ENCODE results near the gene MRPL24. TPM values are rescaled to one million over a fixed set of nuclear protein-coding genes. Genes with fewer than 3 reads are reported as not detected.

MRPL24 gene
- total RNA-seq, 4 donors from 2014 or later = 22.9 to 55.6 (median 35.9) TPM

DNA sequence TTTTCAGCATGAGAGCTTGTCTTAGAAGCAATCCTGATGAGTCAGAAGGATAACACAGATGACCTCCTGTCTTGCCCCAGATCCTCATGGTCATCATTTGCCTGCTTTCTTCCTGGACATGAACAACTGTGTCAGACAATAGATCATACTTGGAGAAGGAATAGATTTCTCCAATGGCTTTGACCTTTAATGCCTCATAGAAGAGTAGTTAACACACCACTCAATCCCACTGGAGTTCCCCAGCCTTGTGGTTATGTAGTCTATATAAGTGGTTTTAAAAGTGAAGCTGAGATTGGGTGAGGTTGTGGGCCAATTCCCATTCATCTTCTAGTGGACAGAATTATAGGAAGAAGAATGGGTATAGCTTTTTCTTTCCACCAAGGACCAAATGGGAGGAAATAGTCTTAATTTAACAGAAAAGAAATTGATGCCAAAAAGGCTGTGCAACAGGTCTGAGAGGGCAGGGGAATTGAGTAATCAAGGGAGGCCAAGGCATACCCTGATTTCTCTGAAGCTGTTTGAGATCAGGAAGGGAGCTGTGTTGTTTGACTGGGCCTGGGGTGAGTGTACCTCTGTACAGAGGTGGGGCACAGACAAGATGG, 40.8 kb upstream of the MRPL24 start:
- Histone ChIP-seq H3K9me3 (no peaks in the 10 kb centered on the region), H3K4me3 (replicated peaks in 1 of 3) (no peak overlapping the region), H3K27ac (no peak overlapping the region), H3K36me3 (peaks cover 7% of the 10 kb centered on the region in 2 donors), H3K27me3 (no peaks in the 10 kb centered on the region), H3K4me1 (peaks cover 6 to 7% of the 10 kb centered on the region in 2 donors)
- no peak for DNase-seq
- intact Hi-C loops (cut with DNase I) = no loop called here
- TF ChIP-seq, protein P1, sequence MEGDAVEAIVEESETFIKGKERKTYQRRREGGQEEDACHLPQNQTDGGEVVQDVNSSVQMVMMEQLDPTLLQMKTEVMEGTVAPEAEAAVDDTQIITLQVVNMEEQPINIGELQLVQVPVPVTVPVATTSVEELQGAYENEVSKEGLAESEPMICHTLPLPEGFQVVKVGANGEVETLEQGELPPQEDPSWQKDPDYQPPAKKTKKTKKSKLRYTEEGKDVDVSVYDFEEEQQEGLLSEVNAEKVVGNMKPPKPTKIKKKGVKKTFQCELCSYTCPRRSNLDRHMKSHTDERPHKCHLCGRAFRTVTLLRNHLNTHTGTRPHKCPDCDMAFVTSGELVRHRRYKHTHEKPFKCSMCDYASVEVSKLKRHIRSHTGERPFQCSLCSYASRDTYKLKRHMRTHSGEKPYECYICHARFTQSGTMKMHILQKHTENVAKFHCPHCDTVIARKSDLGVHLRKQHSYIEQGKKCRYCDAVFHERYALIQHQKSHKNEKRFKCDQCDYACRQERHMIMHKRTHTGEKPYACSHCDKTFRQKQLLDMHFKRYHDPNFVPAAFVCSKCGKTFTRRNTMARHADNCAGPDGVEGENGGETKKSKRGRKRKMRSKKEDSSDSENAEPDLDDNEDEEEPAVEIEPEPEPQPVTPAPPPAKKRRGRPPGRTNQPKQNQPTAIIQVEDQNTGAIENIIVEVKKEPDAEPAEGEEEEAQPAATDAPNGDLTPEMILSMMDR (IDR thresholded peaks at IDR 0.05) = no peak
- no peak for TF ChIP-seq POLR2A (IDR thresholded peaks at IDR 0.05)

DNA sequence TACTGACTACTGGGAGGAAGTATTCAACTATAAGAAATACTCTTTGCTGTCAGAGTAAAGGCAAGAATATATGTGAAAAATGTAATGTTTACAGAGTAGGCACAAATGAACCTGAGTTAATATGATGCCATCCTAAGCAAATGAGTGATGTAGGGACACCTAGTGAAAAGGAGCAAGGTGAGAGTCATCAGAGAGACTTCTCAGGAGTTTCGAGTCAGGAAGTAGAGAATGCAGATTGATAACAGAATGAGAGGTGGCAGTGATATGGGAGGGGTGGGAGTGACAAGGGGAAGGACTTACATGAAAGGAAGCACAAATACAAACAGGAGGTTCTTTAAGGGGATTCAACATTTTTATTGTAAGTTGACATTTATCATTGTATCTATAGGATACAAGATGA, 36.7 kb upstream of the MRPL24 start:
- TF ChIP-seq, protein P1 (IDR thresholded peaks at IDR 0.05) = no peak
- TF ChIP-seq POLR2A (IDR thresholded peaks at IDR 0.05) = no peak
- Histone ChIP-seq H3K4me1 (peaks cover 15 to 21% of the 10 kb centered on the region in 2 donors), H3K36me3 (no peaks in the 10 kb centered on the region), H3K27ac (no peak overlapping the region), H3K27me3 (no peaks in the 10 kb centered on the region), H3K4me3 (replicated peaks in 1 of 3) (no peak overlapping the region), H3K9me3 (no peaks in the 10 kb centered on the region)
- intact Hi-C loops (cut with DNase I) = no loop called here
- WGBS, 2 donors = 68 to 78% methylated on average over 1 of the region's 1 CpG
- DNase-seq = no peak

DNA sequence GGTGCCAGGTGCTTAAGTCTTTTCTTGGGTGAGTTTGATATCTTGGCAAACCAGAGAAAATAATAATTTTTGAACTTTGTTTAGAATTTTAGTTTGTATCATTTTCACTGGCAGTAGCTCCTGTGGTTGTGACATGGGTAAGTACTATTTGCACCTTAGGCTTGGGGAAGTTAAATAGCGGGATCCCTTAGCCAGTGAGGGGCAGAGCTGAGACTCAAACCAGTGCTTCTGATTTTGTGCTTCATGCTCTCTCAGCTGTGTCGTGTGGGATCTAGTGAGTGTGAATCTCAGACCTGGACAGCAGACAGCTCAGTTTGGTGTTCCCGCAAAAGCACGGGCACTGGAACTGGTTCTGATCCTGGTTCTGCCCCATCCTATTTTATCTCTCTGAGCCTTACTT, 36.1 kb upstream of the MRPL24 start:
- Histone ChIP-seq H3K4me1 (peaks cover 19 to 27% of the 10 kb centered on the region in 2 donors), H3K9me3 (no peaks in the 10 kb centered on the region), H3K27ac (no peak overlapping the region), H3K36me3 (no peaks in the 10 kb centered on the region), H3K27me3 (no peaks in the 10 kb centered on the region), H3K4me3 (replicated peaks in 1 of 3) (no peak overlapping the region)
- peak in 1 of 2 donors; percentile 5 for DNase-seq
- intact Hi-C loops (cut with DNase I) = no loop called here
- TF ChIP-seq POLR2A (IDR thresholded peaks at IDR 0.05) = no peak
- TF ChIP-seq, protein P1 (IDR thresholded peaks at IDR 0.05) = no peak
- WGBS, 2 donors = 58 to 59% methylated on average over 4 of the region's 4 CpGs

DNA sequence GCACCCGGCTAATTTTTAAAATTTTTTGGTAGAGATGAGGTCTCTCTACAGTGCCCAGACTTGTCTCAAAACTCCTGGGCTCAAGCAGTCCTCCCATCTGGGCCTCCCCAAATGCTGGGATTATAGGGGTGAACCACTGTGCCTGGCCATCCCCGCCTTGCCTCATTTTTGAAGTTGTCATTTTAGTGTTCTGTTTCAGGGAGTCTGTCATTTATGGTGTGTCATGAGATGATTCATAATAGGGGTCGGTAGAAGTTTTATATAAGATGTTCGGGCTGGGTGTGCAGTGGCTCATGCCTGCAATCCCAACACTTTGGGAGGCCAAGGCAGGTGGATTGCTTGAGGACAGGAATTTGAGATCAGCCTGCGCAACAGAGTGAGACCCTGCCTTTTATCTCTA, 34.9 kb upstream of the MRPL24 start:
- 89 to 93% methylated on average over 5 of the region's 5 CpGs for WGBS, 2 donors
- DNase-seq = no peak
- intact Hi-C loops (cut with DNase I) = no loop called here
- no peak overlapping the region for H3K4me3 ChIP-seq (replicated peaks in 1 of 3)
- H3K27ac ChIP-seq = no peak overlapping the region
- H3K4me1 ChIP-seq = peaks cover 14 to 27% of the 10 kb centered on the region in 2 donors
- H3K9me3 ChIP-seq = no peaks in the 10 kb centered on the region
- H3K36me3 ChIP-seq = no peaks in the 10 kb centered on the region
- TF ChIP-seq, protein P1 (IDR thresholded peaks at IDR 0.05) = no peak
- TF ChIP-seq POLR2A (IDR thresholded peaks at IDR 0.05) = no peak
- H3K27me3 ChIP-seq = no peaks in the 10 kb centered on the region

DNA sequence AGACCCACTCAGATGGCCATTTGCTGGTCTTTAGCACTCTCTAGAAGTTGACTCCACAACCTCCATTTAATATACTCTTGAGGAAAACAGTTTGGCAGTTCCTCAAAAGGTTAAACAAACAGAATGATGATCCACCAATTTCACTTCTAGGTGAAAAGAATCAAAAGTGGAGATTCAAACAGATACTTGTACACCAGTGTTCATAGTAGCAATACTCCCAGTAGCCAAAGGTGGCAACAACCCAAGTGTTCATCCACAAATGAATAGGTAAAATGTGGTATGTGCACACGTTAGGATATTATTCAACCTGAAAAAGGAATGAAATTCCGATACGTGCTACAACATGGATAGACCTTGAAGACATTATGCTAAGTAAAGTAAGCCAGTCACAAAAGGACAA, 32.7 kb upstream of the MRPL24 start:
- no peak for TF ChIP-seq POLR2A (IDR thresholded peaks at IDR 0.05)
- TF ChIP-seq, protein P1 (IDR thresholded peaks at IDR 0.05) = no peak
- Histone ChIP-seq H3K4me1 (peaks cover 23 to 44% of the 10 kb centered on the region in 2 donors), H3K9me3 (no peaks in the 10 kb centered on the region), H3K4me3 (replicated peaks in 1 of 3) (no peak overlapping the region), H3K36me3 (no peaks in the 10 kb centered on the region), H3K27me3 (no peaks in the 10 kb centered on the region), H3K27ac (no peak overlapping the region)
- intact Hi-C loops (cut with DNase I) = no loop called here
- 92 to 93% methylated on average over 3 of the region's 3 CpGs for WGBS, 2 donors
- DNase-seq = no peak
